Measurements from ENCODE around the gene CD209. TPM values are rescaled to one million over a fixed set of nuclear protein-coding genes. Genes with fewer than 3 reads are reported as not detected.

The CD209 gene
- polyA plus RNA-seq, 1 donor from 2014 or later = not detected

DNA sequence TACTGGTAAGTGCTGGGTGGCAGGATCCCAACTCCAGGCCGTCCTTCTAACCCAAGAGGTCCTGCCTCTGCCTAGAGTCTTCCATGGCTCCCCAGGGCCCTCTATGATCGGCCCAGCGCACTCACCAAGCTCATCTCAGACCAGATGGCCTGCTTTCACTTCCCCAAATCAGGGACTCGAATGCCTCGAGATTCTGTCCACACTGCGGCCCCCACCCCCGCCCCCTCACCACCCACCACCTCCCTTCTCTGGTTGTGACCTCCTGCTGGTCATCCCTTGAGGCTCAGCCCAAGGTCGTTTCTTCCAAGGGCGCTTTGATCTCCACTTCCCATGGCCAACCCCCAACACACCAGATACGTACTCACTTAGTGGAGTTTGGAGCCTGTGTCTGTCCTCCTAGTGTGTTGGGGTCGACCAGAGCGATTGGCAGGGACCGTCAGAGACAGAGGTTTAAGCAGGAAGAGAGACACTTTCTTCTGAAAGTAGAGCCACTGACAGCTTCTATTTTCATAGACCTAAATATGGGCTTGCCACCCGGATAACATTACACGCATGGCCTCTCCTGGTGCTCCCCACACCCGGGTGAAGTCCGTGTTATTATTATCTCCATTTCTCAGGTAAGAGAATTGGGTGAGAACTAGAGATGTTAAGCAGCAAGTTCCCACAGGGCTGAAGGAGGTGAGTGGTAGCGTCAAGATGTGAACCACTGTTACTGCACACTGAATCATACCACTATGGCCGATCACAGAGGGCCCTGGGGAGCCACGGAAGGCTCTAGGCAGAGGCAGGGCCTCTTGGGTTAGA lies 45.5 kb downstream of the CD209 start, which contains the start of gene FCER2:
Gene FCER2, minus strand, starts transcription at position 478 of the 804 bp plus-strand sequence. CDS start 2,371 bp downstream, outside the sequence.
- H3K27me3 ChIP-seq (ENCODE audit: insufficient read depth, low read depth, low read length) = no peaks in the 10 kb centered on the region
- H3K4me2 ChIP-seq (ENCODE audit: low read length) = no peak within 1 kb of the TSS
- no peaks in the 10 kb centered on the region for H3K36me3 ChIP-seq (ENCODE audit: insufficient read depth, low read length)
- no peaks in the 10 kb centered on the region for H3K9me2 ChIP-seq (ENCODE audit: insufficient read depth, low read length)
- no peaks in the 10 kb centered on the region for H3K79me2 ChIP-seq (replicated peaks; ENCODE audit: insufficient read depth, low read length)
- H2AFZ ChIP-seq (ENCODE audit: low read depth, low read length) = no peak within 1 kb of the TSS
- H3K9me3 ChIP-seq (ENCODE audit: low read length) = no peaks in the 10 kb centered on the region
- TF ChIP-seq EP300 (conservative IDR thresholded peaks at IDR 0.05; ENCODE audit: poor library complexity, severe bottlenecking) (no peak), CTCF (IDR thresholded peaks at IDR 0.05; ENCODE audit: poor library complexity, severe bottlenecking) (no peak), MXI1 (conservative IDR thresholded peaks at IDR 0.05; ENCODE audit: poor library complexity, severe bottlenecking) (no peak), RAD21 (conservative IDR thresholded peaks at IDR 0.05) (no peak), TAF1 (IDR thresholded peaks at IDR 0.05; ENCODE audit: low read depth) (no peak), POLR2AphosphoS5 (IDR thresholded peaks at IDR 0.05) (no peak), EZH2 (IDR thresholded peaks at IDR 0.05; ENCODE audit: borderline replicate concordance, insufficient read depth, low read length, poor library complexity, severe bottlenecking) (no peak), SMC3 (conservative IDR thresholded peaks at IDR 0.05; ENCODE audit: poor library complexity) (no peak)
- TF ChIP-seq, protein P1, sequence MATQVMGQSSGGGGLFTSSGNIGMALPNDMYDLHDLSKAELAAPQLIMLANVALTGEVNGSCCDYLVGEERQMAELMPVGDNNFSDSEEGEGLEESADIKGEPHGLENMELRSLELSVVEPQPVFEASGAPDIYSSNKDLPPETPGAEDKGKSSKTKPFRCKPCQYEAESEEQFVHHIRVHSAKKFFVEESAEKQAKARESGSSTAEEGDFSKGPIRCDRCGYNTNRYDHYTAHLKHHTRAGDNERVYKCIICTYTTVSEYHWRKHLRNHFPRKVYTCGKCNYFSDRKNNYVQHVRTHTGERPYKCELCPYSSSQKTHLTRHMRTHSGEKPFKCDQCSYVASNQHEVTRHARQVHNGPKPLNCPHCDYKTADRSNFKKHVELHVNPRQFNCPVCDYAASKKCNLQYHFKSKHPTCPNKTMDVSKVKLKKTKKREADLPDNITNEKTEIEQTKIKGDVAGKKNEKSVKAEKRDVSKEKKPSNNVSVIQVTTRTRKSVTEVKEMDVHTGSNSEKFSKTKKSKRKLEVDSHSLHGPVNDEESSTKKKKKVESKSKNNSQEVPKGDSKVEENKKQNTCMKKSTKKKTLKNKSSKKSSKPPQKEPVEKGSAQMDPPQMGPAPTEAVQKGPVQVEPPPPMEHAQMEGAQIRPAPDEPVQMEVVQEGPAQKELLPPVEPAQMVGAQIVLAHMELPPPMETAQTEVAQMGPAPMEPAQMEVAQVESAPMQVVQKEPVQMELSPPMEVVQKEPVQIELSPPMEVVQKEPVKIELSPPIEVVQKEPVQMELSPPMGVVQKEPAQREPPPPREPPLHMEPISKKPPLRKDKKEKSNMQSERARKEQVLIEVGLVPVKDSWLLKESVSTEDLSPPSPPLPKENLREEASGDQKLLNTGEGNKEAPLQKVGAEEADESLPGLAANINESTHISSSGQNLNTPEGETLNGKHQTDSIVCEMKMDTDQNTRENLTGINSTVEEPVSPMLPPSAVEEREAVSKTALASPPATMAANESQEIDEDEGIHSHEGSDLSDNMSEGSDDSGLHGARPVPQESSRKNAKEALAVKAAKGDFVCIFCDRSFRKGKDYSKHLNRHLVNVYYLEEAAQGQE (IDR thresholded peaks at IDR 0.05; ENCODE audit: borderline replicate concordance) = no peak
- H4K20me1 ChIP-seq (ENCODE audit: insufficient read depth) = no peaks in the 10 kb centered on the region
- H3K27ac ChIP-seq (ENCODE audit: low read length) = no peak within 1 kb of the TSS
- no peak within 1 kb of the TSS for H3K9ac ChIP-seq (ENCODE audit: low read length)
- H3F3A ChIP-seq (ENCODE audit: insufficient read depth, low read length, poor library complexity, severe bottlenecking) = no peaks in the 10 kb centered on the region
- no peak within 1 kb of the TSS for H3K4me3 ChIP-seq (ENCODE audit: low read length)

DNA sequence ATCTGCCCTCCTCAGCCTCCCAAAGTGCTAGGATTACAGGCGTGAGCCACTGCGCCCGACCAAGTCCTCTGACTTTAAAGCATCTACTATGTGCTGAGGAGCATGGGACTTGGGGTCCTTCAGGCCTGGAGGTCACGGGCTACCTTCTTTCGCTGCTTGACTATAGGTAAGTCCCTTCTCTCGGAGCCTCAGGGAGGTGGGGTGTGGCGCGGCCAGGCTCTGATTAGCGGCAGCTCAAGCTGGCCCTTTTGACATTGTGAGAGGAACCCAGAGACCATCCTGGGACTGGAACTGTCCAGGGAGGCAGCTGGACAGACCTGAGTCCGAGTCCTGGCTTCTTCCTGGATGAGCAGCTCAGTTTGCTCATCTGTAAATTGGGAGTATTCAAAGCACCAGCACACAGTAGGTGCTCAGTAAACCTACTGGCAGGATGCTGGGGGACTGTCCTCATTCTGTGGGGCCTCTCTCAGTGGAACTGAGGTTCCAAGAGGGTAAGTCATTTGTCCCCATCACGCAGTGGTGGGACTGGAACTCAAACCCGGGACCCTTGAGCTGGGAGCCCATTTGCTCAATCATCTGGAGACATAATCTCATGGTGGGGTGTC lies 46.2 kb downstream of the CD209 start:
- H3K9me3 ChIP-seq (ENCODE audit: low read length) = no peaks in the 10 kb centered on the region
- no peak overlapping the region for H2AFZ ChIP-seq (ENCODE audit: low read depth, low read length)
- no peak overlapping the region for H3K4me3 ChIP-seq (ENCODE audit: low read length)
- no peak overlapping the region for H3K4me2 ChIP-seq (ENCODE audit: low read length)
- H3K9me2 ChIP-seq (ENCODE audit: insufficient read depth, low read length) = no peaks in the 10 kb centered on the region
- no peaks in the 10 kb centered on the region for H3K79me2 ChIP-seq (replicated peaks; ENCODE audit: insufficient read depth, low read length)
- H3K27me3 ChIP-seq (ENCODE audit: insufficient read depth, low read depth, low read length) = no peaks in the 10 kb centered on the region
- no peaks in the 10 kb centered on the region for H4K20me1 ChIP-seq (ENCODE audit: insufficient read depth)
- H3F3A ChIP-seq (ENCODE audit: insufficient read depth, low read length, poor library complexity, severe bottlenecking) = no peaks in the 10 kb centered on the region
- H3K36me3 ChIP-seq (ENCODE audit: insufficient read depth, low read length) = no peaks in the 10 kb centered on the region
- TF ChIP-seq EP300 (conservative IDR thresholded peaks at IDR 0.05; ENCODE audit: poor library complexity, severe bottlenecking) (no peak), POLR2AphosphoS5 (IDR thresholded peaks at IDR 0.05) (no peak), RAD21 (conservative IDR thresholded peaks at IDR 0.05) (no peak), MXI1 (conservative IDR thresholded peaks at IDR 0.05; ENCODE audit: poor library complexity, severe bottlenecking) (no peak), SMC3 (conservative IDR thresholded peaks at IDR 0.05; ENCODE audit: poor library complexity) (no peak), EZH2 (IDR thresholded peaks at IDR 0.05; ENCODE audit: borderline replicate concordance, insufficient read depth, low read length, poor library complexity, severe bottlenecking) (no peak), TAF1 (IDR thresholded peaks at IDR 0.05; ENCODE audit: low read depth) (no peak), CTCF (IDR thresholded peaks at IDR 0.05; ENCODE audit: poor library complexity, severe bottlenecking) (no peak)
- TF ChIP-seq, protein P1 (IDR thresholded peaks at IDR 0.05; ENCODE audit: borderline replicate concordance) = no peak
- no peak overlapping the region for H3K27ac ChIP-seq (ENCODE audit: low read length)
- no peak overlapping the region for H3K9ac ChIP-seq (ENCODE audit: low read length)
